Body of pancreas (tissue), 4 donors: ENCODE measurements around the gene DNAJC25.
"Not testable (repeated sequence)": the region's sequence is repeated elsewhere in the genome, so short reads cannot be mapped to it uniquely, and the experiment has no call there.

Experiments used
- CTCF ChIP-seq, 7 experiments: fragments of 450-650 bp in 4 of 7; fragments of 200-600 bp in 3 of 7; sonication (generic) in 3 of 7; IDR thresholded peaks; one replicate each; pipeline ENCODE4 v1.5.1; 2016 to 2019; ENCODE audit warnings: antibody characterized with exemption in 7 of 7
- POLR2A ChIP-seq, 3 donors: fragments of 450-650 bp; IDR thresholded peaks; one replicate each; pipeline ENCODE4 v1.6.1; 2016; ENCODE audit warnings: antibody characterized with exemption in 3 of 3, mild to moderate bottlenecking in 2 of 3

GRCh38 chr9:111668601-111669000, 37.5 kb downstream of the DNAJC25 start:
- not testable (repeated sequence) for TF ChIP-seq CTCF, POLR2A (IDR thresholded peaks at IDR 0.05)
